Activated CD4-positive, alpha-beta T cell treated with anti-CD3 and anti-CD28 coated beads, Interleukin-2, Interleukin-4, amounts not matched to agents 100 ng/mL and 50 ng/mL, durations not matched to agents 16 hours and 8 hours (primary cell): ENCODE measurements around the gene CNKSR1.
A peak's percentile ranks its signal among the peaks of the same experiment; 100 is the strongest.
"Not testable (repeated sequence)": the region's sequence is repeated elsewhere in the genome, so short reads cannot be mapped to it uniquely, and the experiment has no call there.

Source experiments
- DNase-seq: peaks from one replicate; pipeline ENCODE4 v3.0.0-alpha.2; 2020; ENCODE audit warnings: low spot score

CNKSR1 gene

GRCh38 chr1:26230682-26231081, 53.4 kb downstream of the CNKSR1 start:
- DNase-seq: not testable (repeated sequence)

GRCh38 chr1:26233903-26234643, 56.8 kb downstream of the CNKSR1 start, which contains the start of gene CEP85:
CEP85 (plus strand) TSS chr1:26234200; CDS start chr1:26239784, 5,584 bp downstream.
- DNase-seq: peak; percentile 99

GRCh38 chr1:26234644-26235370, 57.5 kb downstream of the CNKSR1 start:
- peak; percentile 30 for DNase-seq

GRCh38 chr1:26237230-26237966, 60.1 kb downstream of the CNKSR1 start:
- DNase-seq: peak; percentile 28
